Activated T-cell treated with anti-CD3 and anti-CD28 coated beads, Interleukin-2, amount 50 U/mL, for 1 hour (primary cell): ENCODE measurements around the gene IL20RA.
"Not testable (repeated sequence)": the region's sequence is repeated elsewhere in the genome, so short reads cannot be mapped to it uniquely, and the experiment has no call there.

Experiments used
- DNase-seq: peaks from one replicate; pipeline ENCODE4 v3.0.0-alpha.2; 2020

The IL20RA gene

DNA sequence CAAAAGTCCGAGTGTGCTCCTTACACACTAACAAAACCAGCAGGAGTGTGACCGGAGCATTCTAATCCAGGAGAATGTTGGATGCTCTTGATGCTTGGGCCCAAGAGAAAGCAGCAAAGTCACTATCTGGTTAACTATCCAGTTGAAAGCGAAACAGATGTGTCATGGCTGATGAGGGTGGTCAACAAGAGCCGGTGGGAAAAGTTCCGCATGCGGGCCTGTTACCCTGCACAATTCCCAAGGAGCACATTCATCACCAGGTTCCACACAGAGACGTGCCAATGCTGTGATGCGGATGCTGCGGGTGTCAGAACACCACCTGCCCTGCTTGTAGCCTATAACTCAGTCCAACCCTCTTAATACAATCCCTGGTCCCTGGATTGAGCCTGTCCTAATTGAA, 38.7 kb downstream of the IL20RA start:
- no peak for DNase-seq

DNA sequence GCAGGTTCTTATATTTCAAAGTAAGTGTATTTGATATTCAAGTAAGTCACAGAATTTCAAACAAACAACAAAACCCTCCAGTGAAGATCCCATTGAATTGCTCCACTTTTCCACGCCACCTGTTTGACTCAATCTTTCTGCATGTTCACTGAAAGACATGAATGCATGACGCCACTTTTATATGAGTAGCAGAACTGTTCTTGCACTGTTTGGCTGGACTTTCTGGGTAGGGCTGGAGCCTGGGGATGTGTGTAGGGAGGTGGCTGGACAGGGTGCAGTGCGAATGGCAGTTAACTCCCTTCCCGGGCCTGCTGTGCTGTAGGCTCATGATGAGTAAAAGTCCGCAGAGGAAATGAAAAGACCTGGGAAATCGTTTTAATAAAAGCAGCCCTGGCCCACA, 39.7 kb downstream of the IL20RA start:
- no peak for DNase-seq

GRCh38 chr6:137002505-137002904, 42.3 kb downstream of the IL20RA start:
- DNase-seq, result no peak

- DNase-seq, result no peak
These were observed 42.8 kb downstream of the IL20RA start for GRCh38 chr6:137001977-137002302.

- DNase-seq, result no peak
These were observed 43.3 kb downstream of the IL20RA start for GRCh38 chr6:137001299-137001976.

DNA sequence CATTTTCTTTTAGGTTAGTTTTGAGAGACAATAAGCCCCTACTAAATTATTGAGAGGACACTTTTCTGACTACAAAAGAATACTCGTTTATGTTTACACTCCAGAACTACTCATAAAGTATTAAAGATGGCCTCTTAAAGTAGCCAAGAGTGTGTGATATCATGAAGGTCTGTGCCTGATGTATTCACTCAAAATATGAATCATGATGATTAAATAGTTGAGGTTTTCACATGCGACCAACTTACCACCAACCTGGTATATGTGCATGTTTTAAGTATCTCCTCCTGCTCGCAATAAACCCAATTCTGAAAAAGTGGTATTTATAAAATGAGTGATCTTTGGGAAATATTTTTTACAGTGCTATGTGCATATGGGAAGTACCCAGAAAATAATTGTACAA, 43.9 kb downstream of the IL20RA start:
- DNase-seq, result no peak

DNA sequence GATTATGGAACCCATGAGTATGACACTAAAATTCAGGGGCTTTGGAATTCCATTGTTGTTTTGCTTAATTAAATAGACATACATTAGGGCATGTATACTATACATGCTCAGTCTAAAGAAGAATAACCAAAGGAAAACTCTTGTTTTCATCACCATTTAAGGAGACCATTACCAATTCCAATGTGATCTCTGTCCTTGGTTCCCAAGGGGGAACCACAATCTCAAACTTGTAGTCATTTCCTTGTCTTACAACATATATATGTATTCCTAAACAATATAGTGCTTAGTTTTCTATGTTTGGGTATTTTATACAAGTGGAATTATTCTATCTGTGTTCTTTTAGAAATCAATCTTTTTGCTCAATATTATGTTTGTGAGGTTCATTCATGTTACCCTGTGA, 49.2 kb downstream of the IL20RA start:
- no peak for DNase-seq

- no peak for DNase-seq
These were observed 50.0 kb downstream of the IL20RA start for GRCh38 chr6:136994782-136995181.

GRCh38 chr6:136992113-136992512, 52.7 kb downstream of the IL20RA start:
- no peak for DNase-seq

- no peak for DNase-seq
These were observed 53.1 kb downstream of the IL20RA start for GRCh38 chr6:136991646-136992045.

DNA sequence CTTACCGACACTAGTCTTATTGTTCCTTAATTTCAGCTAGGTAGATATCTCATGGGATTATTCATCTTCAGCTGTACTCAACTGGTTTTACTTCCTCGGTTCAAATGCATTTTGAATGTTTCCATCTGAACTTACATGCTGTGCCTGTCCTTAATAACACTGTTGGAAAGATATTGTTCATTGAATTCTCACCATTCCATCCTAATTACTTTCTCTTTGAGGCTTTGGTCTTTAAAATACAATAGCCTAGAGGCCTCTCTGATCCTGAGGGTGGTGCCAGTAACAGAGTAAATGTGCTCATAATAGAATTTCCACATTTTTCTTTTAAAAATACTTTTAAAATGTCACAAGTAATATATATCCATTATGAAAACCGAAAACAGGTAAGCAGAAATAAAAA, 54.0 kb downstream of the IL20RA start:
- DNase-seq, result no peak

GRCh38 chr6:136990242-136990578, 54.6 kb downstream of the IL20RA start:
- no peak for DNase-seq

GRCh38 chr6:136989571-136990241, 55.1 kb downstream of the IL20RA start:
- DNase-seq, result no peak

DNA sequence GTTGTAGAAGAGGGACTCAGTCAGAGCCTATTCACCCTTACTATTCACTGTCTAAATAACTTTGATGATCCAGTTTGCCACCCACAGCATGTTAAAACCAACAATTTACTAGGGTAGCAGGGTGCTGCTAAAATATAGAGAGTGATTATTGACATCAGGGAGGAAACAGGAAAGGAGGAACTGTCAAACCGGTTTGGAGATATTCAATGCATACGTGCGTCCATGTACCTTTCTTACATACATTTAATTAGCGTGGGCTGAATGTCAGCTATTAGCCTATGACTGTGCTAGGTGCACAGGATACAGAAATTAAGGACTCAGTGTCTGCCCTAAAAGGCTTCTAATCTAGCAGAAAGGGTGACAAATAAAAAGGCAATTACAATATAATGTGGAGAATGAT, 57.2 kb downstream of the IL20RA start:
- DNase-seq, result no peak

- no peak for DNase-seq
These were observed 59.3 kb downstream of the IL20RA start for GRCh38 chr6:136985502-136985901.

DNA sequence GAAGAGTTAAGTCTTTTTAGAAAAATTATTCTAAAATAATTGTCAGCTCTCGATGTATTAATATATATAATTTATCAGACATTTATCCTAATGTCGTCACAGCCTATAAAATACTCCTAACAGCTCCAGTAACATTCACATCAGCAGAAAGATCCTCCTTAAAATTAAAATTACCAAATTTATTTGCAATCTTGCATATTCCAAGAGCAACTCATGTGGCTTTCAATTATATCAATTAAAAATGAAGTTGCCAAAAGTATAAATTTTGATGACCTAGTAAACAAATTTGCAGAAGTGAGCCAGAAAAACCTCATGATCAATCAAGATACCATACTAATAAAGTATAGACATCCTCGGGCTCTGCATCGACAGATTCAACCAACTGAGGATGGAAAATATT, 60.2 kb downstream of the IL20RA start:
- no peak for DNase-seq

GRCh38 chr6:136983687-136984086, 61.1 kb downstream of the IL20RA start:
- DNase-seq, result no peak

- DNase-seq, result no peak
These were observed 61.8 kb downstream of the IL20RA start for GRCh38 chr6:136982928-136983327.

GRCh38 chr6:136980070-136980469, 64.7 kb downstream of the IL20RA start:
- DNase-seq, result no peak

- no peak for DNase-seq
These were observed 65.6 kb downstream of the IL20RA start for GRCh38 chr6:136979206-136979605.

GRCh38 chr6:136977075-136977474, 67.7 kb downstream of the IL20RA start:
- DNase-seq, result no peak

DNA sequence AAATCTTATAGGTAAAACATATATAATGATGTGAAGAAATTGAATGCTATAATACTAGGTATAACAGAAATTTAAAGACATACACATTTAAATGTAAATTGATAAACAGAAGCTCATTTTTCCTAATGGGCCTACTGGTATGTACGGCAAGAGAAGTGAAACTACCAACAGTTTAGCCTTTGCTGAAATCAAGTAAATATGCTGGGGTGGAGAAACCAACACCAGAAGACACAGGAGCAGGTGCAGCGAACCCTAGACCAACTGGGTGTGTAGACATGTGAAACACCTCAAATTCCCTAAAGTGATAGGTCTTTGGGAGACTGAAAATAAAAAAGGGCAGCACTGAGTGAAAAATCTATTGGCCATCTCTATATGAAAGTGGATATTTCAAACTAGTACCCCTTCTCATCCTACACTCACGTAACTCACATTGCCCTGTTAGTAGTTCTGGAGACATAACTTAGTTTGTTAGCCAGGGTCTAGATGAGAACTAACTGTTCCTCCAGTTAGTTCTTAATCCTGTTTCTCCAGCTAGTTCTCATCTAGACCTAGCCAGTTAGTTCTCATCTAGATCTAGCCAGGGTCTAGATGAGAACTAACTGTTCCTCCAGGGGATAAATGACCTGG, 69.6 kb downstream of the IL20RA start:
- no peak for DNase-seq

DNA sequence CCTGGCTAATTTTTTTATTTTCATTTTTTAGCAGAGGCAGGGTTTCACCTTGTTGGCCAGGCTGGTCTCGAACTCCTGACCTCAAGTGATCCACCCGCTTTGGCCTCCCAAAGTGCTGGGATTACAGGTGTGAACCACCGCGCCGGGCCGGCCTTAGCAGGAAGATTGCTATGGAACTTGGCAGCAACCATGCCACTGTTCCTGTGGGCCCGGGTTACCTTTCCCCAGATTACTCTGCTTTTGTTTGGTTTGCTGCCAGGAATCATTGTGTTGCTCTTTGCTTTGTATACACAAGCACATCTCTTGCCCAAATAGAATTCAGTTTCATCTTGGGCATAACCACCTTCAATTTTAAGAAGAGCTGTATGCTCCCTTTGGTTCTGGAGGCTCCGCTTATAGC, 71.0 kb downstream of the IL20RA start:
- not testable (repeated sequence) for DNase-seq

DNA sequence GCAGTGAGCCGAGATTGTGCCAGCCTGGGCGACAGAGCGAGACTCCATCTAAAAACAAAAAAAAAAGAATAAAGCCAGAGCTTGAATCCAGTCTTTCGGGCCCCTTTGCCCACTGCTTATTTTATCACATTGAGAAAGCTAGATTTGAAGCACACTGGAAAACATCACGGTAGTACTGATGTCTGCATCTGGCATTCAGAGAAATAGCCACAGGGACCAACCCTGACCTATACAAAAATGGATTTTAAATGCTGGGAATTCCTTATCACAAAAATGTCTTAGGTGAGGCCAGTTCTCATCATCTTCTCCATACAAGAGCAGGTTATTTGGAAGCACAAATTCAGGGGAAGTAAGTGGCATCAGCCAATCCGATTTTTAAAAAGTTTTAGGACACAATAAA, 73.2 kb downstream of the IL20RA start:
- DNase-seq, result no peak

DNA sequence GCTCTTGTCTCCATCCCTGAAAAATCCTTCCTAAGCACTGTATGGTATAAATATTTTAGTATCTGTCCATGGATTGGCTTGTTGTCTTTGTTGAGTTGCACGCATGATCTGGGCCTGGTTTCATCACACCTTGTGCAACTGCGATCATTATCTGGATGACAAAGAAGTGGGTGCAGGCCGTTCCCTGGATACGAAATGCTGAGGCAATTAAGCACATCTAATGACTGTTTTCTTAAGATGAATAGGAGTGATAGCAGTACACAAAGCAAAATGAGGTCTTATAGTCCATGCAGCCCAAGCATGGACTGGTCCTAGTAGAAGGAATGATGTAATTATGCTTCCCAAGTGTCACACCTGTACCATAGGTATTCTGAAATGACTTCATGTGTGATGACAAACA, 74.8 kb downstream of the IL20RA start:
- DNase-seq, result no peak
